ENCODE measurements around the gene SIGLEC7.

DNA sequence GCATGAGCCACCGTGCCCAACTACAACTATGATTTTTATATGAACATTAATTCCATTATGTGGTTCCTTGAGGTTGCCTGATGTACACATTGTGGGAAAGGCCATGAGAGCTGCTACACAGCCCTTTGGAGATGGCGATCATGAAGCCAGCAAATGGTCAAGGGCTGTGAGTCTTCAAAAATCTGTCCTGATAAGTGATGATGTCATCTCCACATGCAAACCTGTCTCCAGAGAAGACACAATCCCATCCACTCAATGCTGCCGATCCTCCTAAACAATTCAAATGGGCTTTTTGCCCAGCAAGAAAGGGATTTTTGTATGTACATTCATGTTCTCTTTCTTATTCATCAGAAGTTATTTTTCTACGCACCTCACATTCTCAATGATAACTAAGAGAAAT lies 17.6 kb downstream of the SIGLEC7 start:
- TF ChIP-seq, protein P1, sequence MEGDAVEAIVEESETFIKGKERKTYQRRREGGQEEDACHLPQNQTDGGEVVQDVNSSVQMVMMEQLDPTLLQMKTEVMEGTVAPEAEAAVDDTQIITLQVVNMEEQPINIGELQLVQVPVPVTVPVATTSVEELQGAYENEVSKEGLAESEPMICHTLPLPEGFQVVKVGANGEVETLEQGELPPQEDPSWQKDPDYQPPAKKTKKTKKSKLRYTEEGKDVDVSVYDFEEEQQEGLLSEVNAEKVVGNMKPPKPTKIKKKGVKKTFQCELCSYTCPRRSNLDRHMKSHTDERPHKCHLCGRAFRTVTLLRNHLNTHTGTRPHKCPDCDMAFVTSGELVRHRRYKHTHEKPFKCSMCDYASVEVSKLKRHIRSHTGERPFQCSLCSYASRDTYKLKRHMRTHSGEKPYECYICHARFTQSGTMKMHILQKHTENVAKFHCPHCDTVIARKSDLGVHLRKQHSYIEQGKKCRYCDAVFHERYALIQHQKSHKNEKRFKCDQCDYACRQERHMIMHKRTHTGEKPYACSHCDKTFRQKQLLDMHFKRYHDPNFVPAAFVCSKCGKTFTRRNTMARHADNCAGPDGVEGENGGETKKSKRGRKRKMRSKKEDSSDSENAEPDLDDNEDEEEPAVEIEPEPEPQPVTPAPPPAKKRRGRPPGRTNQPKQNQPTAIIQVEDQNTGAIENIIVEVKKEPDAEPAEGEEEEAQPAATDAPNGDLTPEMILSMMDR (IDR thresholded peaks at IDR 0.05) = no peak
- TF ChIP-seq POLR2A (IDR thresholded peaks at IDR 0.05) = no peak
